Measurements from ENCODE around the gene BIVM.
A peak's percentile ranks its signal among the peaks of the same experiment; 100 is the strongest.

BIVM gene

GRCh38 chr13:102769679-102770078, 29.2 kb upstream of the BIVM start:
- H2AFZ ChIP-seq (ENCODE audit: low read depth, low read length), result no peak overlapping the region
- peaks cover 47% of the 10 kb centered on the region for H3K4me1 ChIP-seq (ENCODE audit: insufficient read depth, low read length)
- no peak for TF ChIP-seq EZH2 (IDR thresholded peaks at IDR 0.05; ENCODE audit: borderline replicate concordance, low read depth, low read length, severe bottlenecking)
- H4K20me1 ChIP-seq (ENCODE audit: insufficient read depth, low read length), result no peaks in the 10 kb centered on the region; the same call in 1 of the 2 replicates
- H3K36me3 ChIP-seq (ENCODE audit: insufficient read depth, low read length), result peaks cover 36% of the 10 kb centered on the region
- H3K4me2 ChIP-seq (ENCODE audit: insufficient read depth, low read length), result 0 out of 2 replicates have a peak overlapping the region, but pooled peaks have one; percentile 17
- no peak for ATAC-seq (ENCODE audit: insufficient read depth, low read depth)
- H3K4me3 ChIP-seq (ENCODE audit: low read depth in 1 of 2, low read length in 2 of 2), result no peak overlapping the region
- no peak for DNase-seq
- no peak overlapping the region for H3K9ac ChIP-seq (ENCODE audit: low read depth, low read length)
- peaks cover 41% of the 10 kb centered on the region for H3K79me2 ChIP-seq (ENCODE audit: insufficient read depth, low read length)
- no peaks in the 10 kb centered on the region for H3K27me3 ChIP-seq (ENCODE audit: insufficient read depth, low read length, poor library complexity)
- H3K9me3 ChIP-seq (ENCODE audit: insufficient read depth, low read length, severe bottlenecking), result no peaks in the 10 kb centered on the region
- no peak overlapping the region for H3K27ac ChIP-seq (ENCODE audit: low read length)

- H3K79me2 ChIP-seq (ENCODE audit: insufficient read depth, low read length), result peaks cover 41% of the 10 kb centered on the region
- no peak overlapping the region for H2AFZ ChIP-seq (ENCODE audit: low read depth, low read length)
- no peak overlapping the region for H3K9ac ChIP-seq (ENCODE audit: low read depth, low read length)
- peak overlapping the region in 1 of 2 experiments; percentile 1; a peak in 1 of 4 replicates for H3K4me3 ChIP-seq (ENCODE audit: low read depth in 1 of 2, low read length in 2 of 2)
- peaks cover 34% of the 10 kb centered on the region for H3K36me3 ChIP-seq (ENCODE audit: insufficient read depth, low read length)
- peak overlapping the region; percentile 84; the same call in 1 of the 2 replicates for H3K4me2 ChIP-seq (ENCODE audit: insufficient read depth, low read length)
- ATAC-seq (ENCODE audit: insufficient read depth, low read depth) (no peak), DNase-seq (no peak)
- H3K4me1 ChIP-seq (ENCODE audit: insufficient read depth, low read length), result peaks cover 52% of the 10 kb centered on the region
- H3K27ac ChIP-seq (ENCODE audit: low read length), result no peak overlapping the region; the same call in 1 of the 2 replicates
- TF ChIP-seq CTCF (IDR thresholded peaks at IDR 0.05; ENCODE audit: borderline replicate concordance, extremely low read depth, low read length, poor library complexity, severe bottlenecking) (no peak), EZH2 (IDR thresholded peaks at IDR 0.05; ENCODE audit: borderline replicate concordance, low read depth, low read length, severe bottlenecking) (no peak)
- no peaks in the 10 kb centered on the region for H3K9me3 ChIP-seq (ENCODE audit: insufficient read depth, low read length, severe bottlenecking)
- H3K27me3 ChIP-seq (ENCODE audit: insufficient read depth, low read length, poor library complexity), result no peaks in the 10 kb centered on the region
- no peaks in the 10 kb centered on the region; the same call in 1 of the 2 replicates for H4K20me1 ChIP-seq (ENCODE audit: insufficient read depth, low read length)
Observed at GRCh38 chr13:102770435-102770834, 28.5 kb upstream of the BIVM start.

- Histone ChIP-seq H3K79me2 (ENCODE audit: insufficient read depth, low read length) (peaks cover 41% of the 10 kb centered on the region), H3K27me3 (ENCODE audit: insufficient read depth, low read length, poor library complexity) (no peaks in the 10 kb centered on the region), H3K4me3 (ENCODE audit: low read depth in 1 of 2, low read length in 2 of 2) (peak overlapping the region in 1 of 2 experiments; percentile 97; a peak in 2 of 4 replicates), H4K20me1 (ENCODE audit: insufficient read depth, low read length) (no peaks in the 10 kb centered on the region; the same call in 1 of the 2 replicates), H2AFZ (ENCODE audit: low read depth, low read length) (no peak overlapping the region), H3K27ac (ENCODE audit: low read length) (peak overlapping the region; percentile 17; the same call in 1 of the 2 replicates), H3K36me3 (ENCODE audit: insufficient read depth, low read length) (peaks cover 23% of the 10 kb centered on the region), H3K9me3 (ENCODE audit: insufficient read depth, low read length, severe bottlenecking) (no peaks in the 10 kb centered on the region), H3K4me1 (ENCODE audit: insufficient read depth, low read length) (peaks cover 52% of the 10 kb centered on the region), H3K9ac (ENCODE audit: low read depth, low read length) (peak overlapping the region; percentile 97), H3K4me2 (ENCODE audit: insufficient read depth, low read length) (peak overlapping the region; percentile 84)
- TF ChIP-seq CTCF (IDR thresholded peaks at IDR 0.05; ENCODE audit: borderline replicate concordance, extremely low read depth, low read length, poor library complexity, severe bottlenecking), result no peak
- DNase-seq (no peak), ATAC-seq (ENCODE audit: insufficient read depth, low read depth) (no peak)
Observed at GRCh38 chr13:102771298-102772041, 27.4 kb upstream of the BIVM start.

GRCh38 chr13:102772042-102772425, 26.9 kb upstream of the BIVM start:
- ATAC-seq (ENCODE audit: insufficient read depth, low read depth) (no peak), DNase-seq (no peak)
- Histone ChIP-seq H3K27me3 (ENCODE audit: insufficient read depth, low read length, poor library complexity) (no peaks in the 10 kb centered on the region), H3K9ac (ENCODE audit: low read depth, low read length) (peak overlapping the region; percentile 97), H3K36me3 (ENCODE audit: insufficient read depth, low read length) (peaks cover 18% of the 10 kb centered on the region), H3K27ac (ENCODE audit: low read length) (peak overlapping the region; percentile 95), H4K20me1 (ENCODE audit: insufficient read depth, low read length) (no peaks in the 10 kb centered on the region; the same call in 1 of the 2 replicates), H3K4me3 (ENCODE audit: low read depth in 1 of 2, low read length in 2 of 2) (peak overlapping the region in 1 of 2 experiments; percentile 97; a peak in 2 of 4 replicates), H3K4me2 (ENCODE audit: insufficient read depth, low read length) (peak overlapping the region; percentile 84), H3K4me1 (ENCODE audit: insufficient read depth, low read length) (peaks cover 52% of the 10 kb centered on the region), H2AFZ (ENCODE audit: low read depth, low read length) (no peak overlapping the region), H3K9me3 (ENCODE audit: insufficient read depth, low read length, severe bottlenecking) (no peaks in the 10 kb centered on the region), H3K79me2 (ENCODE audit: insufficient read depth, low read length) (peaks cover 41% of the 10 kb centered on the region)
- TF ChIP-seq CTCF (IDR thresholded peaks at IDR 0.05; ENCODE audit: borderline replicate concordance, extremely low read depth, low read length, poor library complexity, severe bottlenecking) (no peak), EZH2 (IDR thresholded peaks at IDR 0.05; ENCODE audit: borderline replicate concordance, low read depth, low read length, severe bottlenecking) (no peak)

Measured in DND-41 (cell line).